OCI-LY1 (cell line): ENCODE data around the gene CAPRIN2.

Experiments used
- CTCF ChIP-seq: fragments of 200-600 bp; sonication (generic), shearing (Covaris generic); IDR thresholded peaks from 2 replicates; pipeline ENCODE4 v1.5.1; 2017; ENCODE audit warnings: mild to moderate bottlenecking, antibody characterized with exemption, low read length, moderate library complexity, mixed read lengths
- EZH2 ChIP-seq: fragments of 200-600 bp; sonication (generic), shearing (Covaris generic); IDR thresholded peaks from 2 replicates; pipeline ENCODE4 v1.8.0; 2017; ENCODE audit warnings: borderline replicate concordance, mixed run types, mild to moderate bottlenecking, antibody characterized with exemption, low read length, moderate library complexity, mixed read lengths

- TF ChIP-seq EZH2 (no peak), CTCF (no peak)
Measured at GRCh38 chr12:30774599-30774998, 19.8 kb upstream of the CAPRIN2 start.
